Measurements from ENCODE around the gene SMIM29. TPM values are rescaled to one million over a fixed set of nuclear protein-coding genes. Genes with fewer than 3 reads are reported as not detected.

SMIM29 gene
- total and polyA plus RNA-seq, 10 of the 15 experiments (the other 5 are each of a cell fraction or from before 2014, with no cell fraction given), result 7.1 to 30.0 (median 16.2) TPM

DNA sequence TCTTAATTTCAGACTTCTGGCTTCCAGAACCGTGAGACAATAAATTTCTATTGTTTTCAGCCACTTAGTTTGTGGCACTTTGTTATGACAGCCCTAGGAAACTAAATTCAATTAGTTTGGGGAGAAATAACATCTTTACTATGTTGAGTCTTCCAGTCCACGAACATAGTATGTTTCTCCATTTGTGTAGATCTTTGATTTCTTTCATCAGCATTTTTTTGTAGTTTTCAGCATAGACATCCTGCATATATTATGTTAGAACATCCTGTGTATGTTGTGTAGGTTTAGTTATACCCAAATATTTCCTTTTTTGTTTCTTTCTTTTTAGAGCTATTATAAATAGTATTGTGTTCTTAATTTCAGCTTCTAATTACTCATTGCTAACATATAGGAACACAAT is 30.1 kb downstream of the SMIM29 start:
- ATAC-seq (no peak), DNase-seq (ENCODE audit: low read depth, low spot score) (no peak), FAIRE-seq (no peak)
- ChIA-PET RAD21 (ENCODE audit: unreplicated experiment) (interaction anchor here (0.6 to 1.4 kb wide), 2 partner anchors 18 to 31 kb away, joined by 3 read pairs; partner anchors contain the start of gene HMGA1), SMC1A (ENCODE audit: uncharacterized antibody, unreplicated experiment) (interaction anchor here (0.8 to 1.6 kb wide), 3 partner anchors 17 to 196 kb away, joined by 3 to 5 read pairs (median 3); no protein-coding TSS in a partner anchor), CTCF (no interaction called here), POLR2A (interaction anchor here (1.6 kb wide), 1 partner anchor 11 kb away, joined by 7 read pairs; no protein-coding TSS in a partner anchor)
- Histone ChIP-seq H3K27ac (ENCODE audit: control insufficient read depth, insufficient read depth) (no peak overlapping the region), H3K27me3 (replicated peaks in 1 of 2; ENCODE audit: control insufficient read depth in 2 of 2, insufficient read depth in 2 of 2, low read length in 1 of 2) (no peaks in the 10 kb centered on the region), H2AFZ (ENCODE audit: control insufficient read depth, low read depth, low read length) (no peak overlapping the region), H4K20me1 (ENCODE audit: control insufficient read depth, insufficient read depth) (no peaks in the 10 kb centered on the region), H3K4me3 (no peak overlapping the region), H3K79me2 (ENCODE audit: control insufficient read depth, insufficient read depth, low read length) (no peaks in the 10 kb centered on the region), H3K4me1 (ENCODE audit: control insufficient read depth, insufficient read depth, low read length) (peaks cover 5% of the 10 kb centered on the region), H3K9ac (ENCODE audit: control insufficient read depth, insufficient read depth, low read length) (no peak overlapping the region), H3K4me2 (ENCODE audit: control insufficient read depth, insufficient read depth) (no peak overlapping the region), H3K9me3 (replicated peaks; ENCODE audit: control insufficient read depth, insufficient read depth, low read length) (no peaks in the 10 kb centered on the region), H3K36me3 (ENCODE audit: control insufficient read depth in 2 of 2, insufficient read depth in 2 of 2, low read length in 1 of 2) (no peaks in the 10 kb centered on the region)
- no TSS peak for BruUV-seq (replicated peaks)
- in situ Hi-C loops (cut with MboI), result no loop called here
- TF ChIP-seq IRF3 (IDR thresholded peaks at IDR 0.05), result no peak
- TF ChIP-seq CTCF (IDR thresholded peaks at IDR 0.05 in 2 of 3, conservative IDR thresholded peaks at IDR 0.05 in 1 of 3; ENCODE audit: control insufficient read depth in 2 of 3, extremely low read depth in 1 of 3, insufficient read depth in 1 of 3, low read depth in 3 of 3, low read length in 3 of 3), result no peak
- TF ChIP-seq, protein P1, sequence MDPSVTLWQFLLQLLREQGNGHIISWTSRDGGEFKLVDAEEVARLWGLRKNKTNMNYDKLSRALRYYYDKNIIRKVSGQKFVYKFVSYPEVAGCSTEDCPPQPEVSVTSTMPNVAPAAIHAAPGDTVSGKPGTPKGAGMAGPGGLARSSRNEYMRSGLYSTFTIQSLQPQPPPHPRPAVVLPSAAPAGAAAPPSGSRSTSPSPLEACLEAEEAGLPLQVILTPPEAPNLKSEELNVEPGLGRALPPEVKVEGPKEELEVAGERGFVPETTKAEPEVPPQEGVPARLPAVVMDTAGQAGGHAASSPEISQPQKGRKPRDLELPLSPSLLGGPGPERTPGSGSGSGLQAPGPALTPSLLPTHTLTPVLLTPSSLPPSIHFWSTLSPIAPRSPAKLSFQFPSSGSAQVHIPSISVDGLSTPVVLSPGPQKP (IDR thresholded peaks at IDR 0.05; ENCODE audit: low read depth, low read length), result no peak
- TF ChIP-seq TCF3 (IDR thresholded peaks at IDR 0.05; ENCODE audit: borderline replicate concordance, insufficient read depth, low read depth, low read length), result no peak
- TF ChIP-seq BHLHE40 (IDR thresholded peaks at IDR 0.05; ENCODE audit: borderline replicate concordance in 1 of 2, low read depth in 2 of 2, low read length in 1 of 2), result no peak
- TF ChIP-seq, protein P2, sequence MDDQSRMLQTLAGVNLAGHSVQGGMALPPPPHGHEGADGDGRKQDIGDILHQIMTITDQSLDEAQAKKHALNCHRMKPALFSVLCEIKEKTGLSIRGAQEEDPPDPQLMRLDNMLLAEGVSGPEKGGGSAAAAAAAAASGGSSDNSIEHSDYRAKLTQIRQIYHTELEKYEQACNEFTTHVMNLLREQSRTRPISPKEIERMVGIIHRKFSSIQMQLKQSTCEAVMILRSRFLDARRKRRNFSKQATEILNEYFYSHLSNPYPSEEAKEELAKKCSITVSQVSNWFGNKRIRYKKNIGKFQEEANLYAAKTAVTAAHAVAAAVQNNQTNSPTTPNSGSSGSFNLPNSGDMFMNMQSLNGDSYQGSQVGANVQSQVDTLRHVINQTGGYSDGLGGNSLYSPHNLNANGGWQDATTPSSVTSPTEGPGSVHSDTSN (IDR thresholded peaks at IDR 0.05; ENCODE audit: insufficient replicate concordance, low read depth, low read length), result no peak
- TF ChIP-seq, protein P3, sequence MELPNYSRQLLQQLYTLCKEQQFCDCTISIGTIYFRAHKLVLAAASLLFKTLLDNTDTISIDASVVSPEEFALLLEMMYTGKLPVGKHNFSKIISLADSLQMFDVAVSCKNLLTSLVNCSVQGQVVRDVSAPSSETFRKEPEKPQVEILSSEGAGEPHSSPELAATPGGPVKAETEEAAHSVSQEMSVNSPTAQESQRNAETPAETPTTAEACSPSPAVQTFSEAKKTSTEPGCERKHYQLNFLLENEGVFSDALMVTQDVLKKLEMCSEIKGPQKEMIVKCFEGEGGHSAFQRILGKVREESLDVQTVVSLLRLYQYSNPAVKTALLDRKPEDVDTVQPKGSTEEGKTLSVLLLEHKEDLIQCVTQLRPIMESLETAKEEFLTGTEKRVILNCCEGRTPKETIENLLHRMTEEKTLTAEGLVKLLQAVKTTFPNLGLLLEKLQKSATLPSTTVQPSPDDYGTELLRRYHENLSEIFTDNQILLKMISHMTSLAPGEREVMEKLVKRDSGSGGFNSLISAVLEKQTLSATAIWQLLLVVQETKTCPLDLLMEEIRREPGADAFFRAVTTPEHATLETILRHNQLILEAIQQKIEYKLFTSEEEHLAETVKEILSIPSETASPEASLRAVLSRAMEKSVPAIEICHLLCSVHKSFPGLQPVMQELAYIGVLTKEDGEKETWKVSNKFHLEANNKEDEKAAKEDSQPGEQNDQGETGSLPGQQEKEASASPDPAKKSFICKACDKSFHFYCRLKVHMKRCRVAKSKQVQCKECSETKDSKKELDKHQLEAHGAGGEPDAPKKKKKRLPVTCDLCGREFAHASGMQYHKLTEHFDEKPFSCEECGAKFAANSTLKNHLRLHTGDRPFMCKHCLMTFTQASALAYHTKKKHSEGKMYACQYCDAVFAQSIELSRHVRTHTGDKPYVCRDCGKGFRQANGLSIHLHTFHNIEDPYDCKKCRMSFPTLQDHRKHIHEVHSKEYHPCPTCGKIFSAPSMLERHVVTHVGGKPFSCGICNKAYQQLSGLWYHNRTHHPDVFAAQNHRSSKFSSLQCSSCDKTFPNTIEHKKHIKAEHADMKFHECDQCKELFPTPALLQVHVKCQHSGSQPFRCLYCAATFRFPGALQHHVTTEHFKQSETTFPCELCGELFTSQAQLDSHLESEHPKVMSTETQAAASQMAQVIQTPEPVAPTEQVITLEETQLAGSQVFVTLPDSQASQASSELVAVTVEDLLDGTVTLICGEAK (IDR thresholded peaks at IDR 0.05; ENCODE audit: borderline replicate concordance), result no peak
- no peak for TF ChIP-seq KAT2A (conservative IDR thresholded peaks at IDR 0.05; ENCODE audit: control insufficient read depth, low read depth, low read length)
- no peak for TF ChIP-seq CHD2 (IDR thresholded peaks at IDR 0.05; ENCODE audit: borderline replicate concordance, low read depth, low read length)
- intact Hi-C loops (cut with micrococcal nuclease; ENCODE audit: unreplicated experiment), result no loop called here
- 54% methylated on average over 2 of the region's 2 CpGs for WGBS (ENCODE audit: insufficient coverage, insufficient replicate concordance, low lambda C conversion rate, missing lambda C conversion rate)
